ENCODE measurements around the gene C2orf49. TPM values are rescaled to one million over a fixed set of nuclear protein-coding genes. Genes with fewer than 3 reads are reported as not detected.

C2orf49 gene
- total and polyA plus RNA-seq, 9 of the 15 experiments (the other 6 are each of a cell fraction or from before 2014, with no cell fraction given), result 17.9 to 38.2 (median 25.6) TPM

DNA sequence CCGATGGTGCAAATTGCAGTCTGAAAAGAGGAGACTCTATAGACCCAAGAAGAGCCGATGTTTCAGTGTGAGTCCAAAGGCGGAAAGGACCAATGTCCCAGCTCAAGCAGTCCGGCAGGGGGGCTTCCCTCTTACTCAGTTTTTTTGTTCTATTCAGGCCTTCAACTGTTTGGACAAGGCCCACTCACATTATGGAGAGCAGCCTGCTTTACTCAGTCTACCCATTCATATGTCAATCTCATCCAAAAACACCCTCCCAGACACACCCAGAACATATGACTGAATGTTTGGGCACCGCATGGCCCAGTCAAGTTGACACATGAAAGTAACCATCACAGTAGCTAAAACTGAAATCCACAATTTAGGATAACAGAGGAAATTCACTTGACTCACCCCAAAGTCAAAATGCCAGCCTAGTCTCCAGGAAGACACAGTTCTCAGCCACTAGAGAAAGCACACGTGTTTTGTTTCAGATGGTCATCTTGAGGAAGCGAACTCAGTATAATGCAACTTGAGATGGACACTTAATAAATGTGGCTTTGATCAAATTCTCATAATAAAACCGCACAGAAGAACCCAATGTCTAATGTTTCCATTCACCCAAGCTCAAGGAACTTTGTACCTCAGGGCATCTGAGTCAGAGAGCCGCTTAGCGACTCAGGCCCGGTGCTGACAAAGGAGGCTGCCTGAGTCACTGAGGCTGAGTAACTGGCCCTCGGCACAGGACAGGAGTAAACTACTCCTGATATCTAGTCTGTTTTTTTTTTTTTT, 59.1 kb downstream of the C2orf49 start (continued):
- TF ChIP-seq JUND (IDR thresholded peaks at IDR 0.05; ENCODE audit: borderline replicate concordance, low read depth, low read length), result peak; percentile 71
- TF ChIP-seq JUND (tag; IDR thresholded peaks at IDR 0.05; ENCODE audit: borderline replicate concordance, low read depth, low read length), result peak; percentile 51; the same call in 1 of the 3 replicates
- TF ChIP-seq, protein P1, sequence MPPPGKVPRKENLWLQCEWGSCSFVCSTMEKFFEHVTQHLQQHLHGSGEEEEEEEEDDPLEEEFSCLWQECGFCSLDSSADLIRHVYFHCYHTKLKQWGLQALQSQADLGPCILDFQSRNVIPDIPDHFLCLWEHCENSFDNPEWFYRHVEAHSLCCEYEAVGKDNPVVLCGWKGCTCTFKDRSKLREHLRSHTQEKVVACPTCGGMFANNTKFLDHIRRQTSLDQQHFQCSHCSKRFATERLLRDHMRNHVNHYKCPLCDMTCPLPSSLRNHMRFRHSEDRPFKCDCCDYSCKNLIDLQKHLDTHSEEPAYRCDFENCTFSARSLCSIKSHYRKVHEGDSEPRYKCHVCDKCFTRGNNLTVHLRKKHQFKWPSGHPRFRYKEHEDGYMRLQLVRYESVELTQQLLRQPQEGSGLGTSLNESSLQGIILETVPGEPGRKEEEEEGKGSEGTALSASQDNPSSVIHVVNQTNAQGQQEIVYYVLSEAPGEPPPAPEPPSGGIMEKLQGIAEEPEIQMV (tag; conservative IDR thresholded peaks at IDR 0.05; ENCODE audit: low read depth), result no peak
- no peak for TF ChIP-seq ZNF830 (CRISPR knock-in tag; IDR thresholded peaks at IDR 0.05)
- no peak for TF ChIP-seq ATF1 (CRISPR knock-in tag; IDR thresholded peaks at IDR 0.05)
- no peak for TF ChIP-seq ATF1 (tag; IDR thresholded peaks at IDR 0.05)
- TF ChIP-seq, protein P2, sequence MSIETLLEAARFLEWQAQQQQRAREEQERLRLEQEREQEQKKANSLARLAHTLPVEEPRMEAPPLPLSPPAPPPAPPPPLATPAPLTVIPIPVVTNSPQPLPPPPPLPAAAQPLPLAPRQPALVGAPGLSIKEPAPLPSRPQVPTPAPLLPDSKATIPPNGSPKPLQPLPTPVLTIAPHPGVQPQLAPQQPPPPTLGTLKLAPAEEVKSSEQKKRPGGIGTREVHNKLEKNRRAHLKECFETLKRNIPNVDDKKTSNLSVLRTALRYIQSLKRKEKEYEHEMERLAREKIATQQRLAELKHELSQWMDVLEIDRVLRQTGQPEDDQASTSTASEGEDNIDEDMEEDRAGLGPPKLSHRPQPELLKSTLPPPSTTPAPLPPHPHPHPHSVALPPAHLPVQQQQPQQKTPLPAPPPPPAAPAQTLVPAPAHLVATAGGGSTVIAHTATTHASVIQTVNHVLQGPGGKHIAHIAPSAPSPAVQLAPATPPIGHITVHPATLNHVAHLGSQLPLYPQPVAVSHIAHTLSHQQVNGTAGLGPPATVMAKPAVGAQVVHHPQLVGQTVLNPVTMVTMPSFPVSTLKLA (conservative IDR thresholded peaks at IDR 0.05), result peak; percentile 22 to 34; a peak in 2 of 4 replicates
- TF ChIP-seq ARID1B (IDR thresholded peaks at IDR 0.05), result peak; percentile 12; the same call in 1 of the 2 replicates
- TF ChIP-seq TBP (optimal IDR thresholded peaks at IDR 0.05; ENCODE audit: low read depth, low read length), result peak; percentile 16
- TF ChIP-seq, protein P3, sequence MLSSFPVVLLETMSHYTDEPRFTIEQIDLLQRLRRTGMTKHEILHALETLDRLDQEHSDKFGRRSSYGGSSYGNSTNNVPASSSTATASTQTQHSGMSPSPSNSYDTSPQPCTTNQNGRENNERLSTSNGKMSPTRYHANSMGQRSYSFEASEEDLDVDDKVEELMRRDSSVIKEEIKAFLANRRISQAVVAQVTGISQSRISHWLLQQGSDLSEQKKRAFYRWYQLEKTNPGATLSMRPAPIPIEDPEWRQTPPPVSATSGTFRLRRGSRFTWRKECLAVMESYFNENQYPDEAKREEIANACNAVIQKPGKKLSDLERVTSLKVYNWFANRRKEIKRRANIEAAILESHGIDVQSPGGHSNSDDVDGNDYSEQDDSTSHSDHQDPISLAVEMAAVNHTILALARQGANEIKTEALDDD (IDR thresholded peaks at IDR 0.05), result peak; percentile 85
- TF ChIP-seq SMARCE1 (IDR thresholded peaks at IDR 0.05), result peak; percentile 63; the same call in 1 of the 2 replicates
- TF ChIP-seq ARHGAP35 (IDR thresholded peaks at IDR 0.05; ENCODE audit: partially characterized antibody), result no peak
- TF ChIP-seq ZNF77 (CRISPR knock-in tag; IDR thresholded peaks at IDR 0.05), result no peak
- TF ChIP-seq RBM34 (IDR thresholded peaks at IDR 0.05; ENCODE audit: borderline replicate concordance, insufficient read depth, low read length), result no peak
- peak; percentile 91 for TF ChIP-seq FOSL1 (tag; conservative IDR thresholded peaks at IDR 0.05)
- no peak for TF ChIP-seq ZNF165 (CRISPR knock-in tag; IDR thresholded peaks at IDR 0.05; ENCODE audit: borderline replicate concordance)
- 0 out of 3 replicates have a peak, but pooled peaks of 1 of the 2 experiments have one; percentile 51 for TF ChIP-seq CBX3 (IDR thresholded peaks at IDR 0.05; ENCODE audit: borderline replicate concordance in 1 of 2, low read length in 2 of 2)
- TF ChIP-seq KDM1A (IDR thresholded peaks at IDR 0.05), result no peak
- no peak for TF ChIP-seq FOXM1 (IDR thresholded peaks at IDR 0.05; ENCODE audit: low read depth)
- no peak for TF ChIP-seq FOXM1 (CRISPR knock-in tag; IDR thresholded peaks at IDR 0.05; ENCODE audit: low read depth)
- TF ChIP-seq, protein P4, sequence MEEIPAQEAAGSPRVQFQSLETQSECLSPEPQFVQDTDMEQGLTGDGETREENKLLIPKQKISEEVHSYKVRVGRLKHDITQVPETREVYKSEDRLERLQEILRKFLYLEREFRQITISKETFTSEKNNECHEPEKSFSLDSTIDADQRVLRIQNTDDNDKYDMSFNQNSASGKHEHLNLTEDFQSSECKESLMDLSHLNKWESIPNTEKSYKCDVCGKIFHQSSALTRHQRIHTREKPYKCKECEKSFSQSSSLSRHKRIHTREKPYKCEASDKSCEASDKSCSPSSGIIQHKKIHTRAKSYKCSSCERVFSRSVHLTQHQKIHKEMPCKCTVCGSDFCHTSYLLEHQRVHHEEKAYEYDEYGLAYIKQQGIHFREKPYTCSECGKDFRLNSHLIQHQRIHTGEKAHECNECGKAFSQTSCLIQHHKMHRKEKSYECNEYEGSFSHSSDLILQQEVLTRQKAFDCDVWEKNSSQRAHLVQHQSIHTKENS (CRISPR knock-in tag; IDR thresholded peaks at IDR 0.05), result no peak
- no peak for TF ChIP-seq ZNF324 (CRISPR knock-in tag; IDR thresholded peaks at IDR 0.05)

Measured in K562 (cell line).